HCT116 (cell line): ENCODE measurements around the gene GPANK1. TPM values are rescaled to one million over a fixed set of nuclear protein-coding genes. Genes with fewer than 3 reads are reported as not detected.

Experiments used
- ATAC-seq: fragments of 200-7000 bp; cut with Tn5 transposase; 2 replicates; pipeline ENCODE4 v1.9.1; 2020; ENCODE audit warnings: mild to moderate bottlenecking, moderate library complexity
- Bru-seq: library from RNA; stranded (reverse); fragments of 400-500 nt; gene quantifications from one replicate; lab custom pipeline; 2021; lab: Mats Ljungman, UMichigan
- BruChase-seq, 2 experiments: library from RNA; stranded (reverse); fragments of 400-500 nt; gene quantifications; one replicate each; lab custom pipeline; 2021; lab: Mats Ljungman, UMichigan
- BruUV-seq: library from RNA; stranded (reverse); fragments of 400-500 nt; replicated peaks from 2 replicates; lab custom pipeline; 2021; lab: Mats Ljungman, UMichigan
- CTCF ChIA-PET: fragments of 300-600 bp; sonication (Branson Sonifier 250); formaldehyde crosslinking; loops from one replicate; lab custom pipeline; 2021; ENCODE audit warnings: antibody characterized with exemption; lab: Charles Lee
- POLR2A ChIA-PET: fragments of 300-600, 350-600 bp; sonication (Branson Sonifier 250); formaldehyde crosslinking; loops from one replicate; lab custom pipeline; 2021; ENCODE audit warnings: antibody characterized with exemption; lab: Charles Lee
- RAD21 ChIA-PET, 2 experiments: fragments of 300-600 bp; sonication (Branson Sonifier 250); formaldehyde crosslinking; loops; one replicate each; lab custom pipeline; 2023; ENCODE audit warnings: low total read pairs in 2 of 2; ENCODE audit not compliant: uncharacterized antibody in 2 of 2, unreplicated experiment in 2 of 2, low non-redundant PET in 1 of 2; lab: Charles Lee
- DNase-seq: peaks from one replicate; pipeline ENCODE4 v3.0.0-alpha.2; 2010; ENCODE audit warnings: low read depth, low spot score
- H2AFZ ChIP-seq: fragments of 200-600 bp; shearing (Covaris generic), sonication (generic); 2 replicates; pipeline ENCODE4 v1.6.1; 2017; ENCODE audit warnings: low read depth, mixed run types, mixed read lengths, antibody characterized with exemption, low read length; ENCODE audit not compliant: poor library complexity, severe bottlenecking
- H3K27ac ChIP-seq: 2 replicates; pipeline ENCODE4 v1.5.1; 2012; ENCODE audit warnings: low read depth, low read length
- H3K27me3 ChIP-seq: fragments of 200-600 bp; sonication (generic); 2 replicates; pipeline ENCODE4 v1.6.1; 2016; ENCODE audit warnings: mixed run types, low read length, mixed read lengths; ENCODE audit not compliant: insufficient read depth
- H3K36me3 ChIP-seq, 2 experiments: fragments of 200-500 bp in 1 of 2; fragments of 200-600 bp in 1 of 2; sonication (Bioruptor generic) in 1 of 2; sonication (generic) in 1 of 2; 2 replicates each; pipeline versions ENCODE4 v1.5.1 to v1.6.1; 2014 to 2016; ENCODE audit warnings: low read length in 2 of 2, inconsistent platforms in 1 of 2, mixed read lengths in 1 of 2, mixed run types in 1 of 2; ENCODE audit not compliant: insufficient read depth in 2 of 2, control insufficient read depth in 1 of 2
- H3K4me1 ChIP-seq, 2 experiments: fragments of 200-600 bp in 1 of 2; sonication (generic) in 1 of 2; 2 replicates each; pipeline versions ENCODE4 v1.5.1 to v1.6.1; 2012 to 2017; ENCODE audit warnings: low read length in 2 of 2, inconsistent platforms in 1 of 2, mild to moderate bottlenecking in 1 of 2, mixed read lengths in 1 of 2, mixed run types in 1 of 2, moderate library complexity in 1 of 2; ENCODE audit not compliant: insufficient read depth in 2 of 2, control insufficient read depth in 1 of 2
- H3K4me2 ChIP-seq: fragments of 200-600 bp; sonication (generic); 2 replicates; pipeline ENCODE4 v1.6.1; 2017; ENCODE audit warnings: mixed run types, low read length, mixed read lengths
- H3K4me3 ChIP-seq, 2 experiments: fragments of 200-600 bp in 1 of 2; sonication (generic) in 1 of 2; replicated peaks in 1 of 2; 2 replicates each; pipeline ENCODE4 v1.5.1; 2011 to 2016; ENCODE audit warnings: low read length in 2 of 2, control low read depth in 1 of 2, low read depth in 1 of 2, mild to moderate bottlenecking in 1 of 2, mixed read lengths in 1 of 2, mixed run types in 1 of 2
- H3K79me2 ChIP-seq: fragments of 200-600 bp; sonication (generic); 2 replicates; pipeline ENCODE4 v1.6.1; 2017; ENCODE audit warnings: mild to moderate bottlenecking, mixed run types, low read length, moderate library complexity, mixed read lengths; ENCODE audit not compliant: insufficient read depth
- H3K9ac ChIP-seq: fragments of 200-600 bp; sonication (generic); 2 replicates; pipeline ENCODE4 v1.6.1; 2016; ENCODE audit warnings: low read length, mixed read lengths
- H3K9me2 ChIP-seq: fragments of 200-600 bp; sonication (generic), shearing (Covaris generic); 2 replicates; pipeline ENCODE4 v1.6.1; 2017; ENCODE audit warnings: mixed run types, mild to moderate bottlenecking, moderate library complexity; ENCODE audit not compliant: insufficient read depth
- H3K9me3 ChIP-seq, 2 experiments: fragments of 200-500 bp in 1 of 2; fragments of 200-600 bp in 1 of 2; sonication (Bioruptor generic) in 1 of 2; sonication (generic) in 1 of 2; 2 replicates each; pipeline ENCODE4 v1.6.1; 2014 to 2017; ENCODE audit warnings: low read length in 2 of 2, mixed read lengths in 2 of 2, inconsistent platforms in 1 of 2, low read depth in 1 of 2, mild to moderate bottlenecking in 1 of 2, mixed run types in 1 of 2, moderate library complexity in 1 of 2; ENCODE audit not compliant: control insufficient read depth in 1 of 2, insufficient read depth in 1 of 2
- H4K20me1 ChIP-seq: fragments of 200-600 bp; sonication (generic), shearing (Covaris generic); 2 replicates; pipeline ENCODE4 v1.6.1; 2017; ENCODE audit warnings: mixed run types, mild to moderate bottlenecking, moderate library complexity; ENCODE audit not compliant: insufficient read depth
- ATF3 ChIP-seq: IDR thresholded peaks from 2 replicates; pipeline ENCODE4 v1.6.1; 2012
- EGR1 ChIP-seq: IDR thresholded peaks from 2 replicates; pipeline ENCODE4 v1.6.1; 2012; ENCODE audit warnings: low read depth
- EZH2 ChIP-seq: fragments of 200-600 bp; sonication (generic); IDR thresholded peaks from 2 replicates; pipeline ENCODE4 v1.6.1; 2017; ENCODE audit warnings: antibody characterized with exemption, mixed run types
- FOSL1 ChIP-seq: IDR thresholded peaks from 2 replicates; pipeline ENCODE4 v1.6.1; 2012; ENCODE audit warnings: low read depth
- POLR2AphosphoS5 ChIP-seq: IDR thresholded peaks from 2 replicates; pipeline ENCODE4 v1.6.1; 2011; ENCODE audit warnings: mild to moderate bottlenecking, low read depth, low read length, moderate library complexity
- RAD21 ChIP-seq: IDR thresholded peaks from 2 replicates; pipeline ENCODE4 v1.6.1; 2012; ENCODE audit warnings: low read depth, mild to moderate bottlenecking
- SP1 ChIP-seq: IDR thresholded peaks from 2 replicates; pipeline ENCODE4 v1.6.1; 2012; ENCODE audit warnings: low read depth
- SRF ChIP-seq: IDR thresholded peaks from 2 replicates; pipeline ENCODE4 v1.6.1; 2012; ENCODE audit warnings: low read depth
- TCF7L2 ChIP-seq: IDR thresholded peaks from 2 replicates; pipeline ENCODE4 v1.7.0; 2011; ENCODE audit warnings: borderline replicate concordance, inconsistent platforms; ENCODE audit not compliant: insufficient read depth, insufficient read length; ENCODE audit errors: extremely low read depth
- YY1 ChIP-seq: IDR thresholded peaks from 2 replicates; pipeline ENCODE4 v1.6.1; 2011; ENCODE audit warnings: low read length, low read depth, moderate library complexity, mild to moderate bottlenecking; ENCODE audit not compliant: insufficient replicate concordance; ENCODE audit errors: extremely low read depth
- ZFX ChIP-seq: fragments of 450-650 bp; IDR thresholded peaks from 2 replicates; pipeline ENCODE4 v1.6.1; 2017
- intact Hi-C: fragments of 100-400 bp; cut with micrococcal nuclease; formaldehyde crosslinking; loops from 2 replicates; pipeline ENCODE4 v1.10.0; 2022
- long read RNA-seq: library from polyadenylated mRNA; unstranded; transcript quantifications from one replicate; pipeline ENCODE4 v2.0.0, GENCODE V29; 2021; ENCODE audit not compliant: unreplicated experiment
- polyA plus RNA-seq: library from polyadenylated mRNA; unstranded; fragments of >200 nt; gene quantifications from 2 replicates; pipeline ENCODE4 v1.2.1, GENCODE V29; 2012; ENCODE audit warnings: missing spikeins
- total RNA-seq: library from RNA; stranded (reverse); gene quantifications from one replicate; pipeline ENCODE4 v1.2.1, GENCODE V29; 2021; ENCODE audit not compliant: unreplicated experiment

The GPANK1 gene
- total RNA-seq (14.8 TPM), Bru-seq, nascent RNA (percentile 86 among the genes with signal in this experiment), BruChase-seq, experiment 1, labeled RNA remaining after a 6-hour chase (percentile 62 among the genes with signal in this experiment), BruChase-seq, experiment 2, labeled RNA remaining after a 2-hour chase (percentile 82 among the genes with signal in this experiment)
- 11.6 and 13.9 TPM in 2 replicates for polyA plus RNA-seq
- long read RNA-seq, transcript GPANK1-203 (3 exons, 1,910 nt) = major isoform, 5 of 26 reads
- long read RNA-seq, partial matches to known transcripts = 14 of 26 reads
- long read RNA-seq, other reads (novel, unspliced or antisense) = 2 of 26 reads

- Histone ChIP-seq H3K79me2 (peaks cover 58% of the 10 kb centered on the region), H3K4me1 (peaks cover 14 to 38% of the 10 kb centered on the region in 2 experiments; a peak in 3 of 4 replicates), H3K27me3 (no peaks in the 10 kb centered on the region), H3K27ac (peak within 1 kb of the TSS; percentile 90), H3K9me3 (no peaks in the 10 kb centered on the region), H3K4me2 (peak within 1 kb of the TSS; percentile 83), H4K20me1 (no peaks in the 10 kb centered on the region), H2AFZ (no peak within 1 kb of the TSS), H3K9me2 (no peaks in the 10 kb centered on the region), H3K36me3 (peaks cover 28 to 44% of the 10 kb centered on the region in 2 experiments), H3K4me3 (peak within 1 kb of the TSS; percentile 97 to 99), H3K9ac (peak within 1 kb of the TSS; percentile 90)
- DNase-seq (peak; percentile 93), ATAC-seq (peak; percentile 45)
- TF ChIP-seq POLR2AphosphoS5 (peak; percentile 61), TCF7L2 (peak; percentile 19), SRF (no peak), SP1 (no peak), EZH2 (no peak), YY1 (peak; percentile 97), ZFX (no peak), RAD21 (no peak), FOSL1 (no peak), ATF3 (no peak), EGR1 (no peak)
- RAD21 ChIA-PET = interaction anchor here in 1 of 2 experiments (0.6 kb wide), 1 partner anchor 118 kb away, joined by 3 read pairs; the partner anchor contains the start of gene ATP6V1G2
- POLR2A ChIA-PET = interaction anchor here (0.6 to 3.9 kb wide), 12 partner anchors 10 to 518 kb away, joined by 3 to 32 read pairs (median 4); partner anchors contain the start of genes ABHD16A, APOM, ATP6V1G2 and BAG6
- BruUV-seq = no TSS peak
- intact Hi-C loops = loop anchor here (1.0 to 5.0 kb wide), 5 partner anchors 72 to 263 kb away; partner anchors contain the start of genes ATP6V1G2, CLIC1, DDX39B and EHMT2
- CTCF ChIA-PET = interaction anchor here (0.9 to 1.1 kb wide), 2 partner anchors 67 to 73 kb away, joined by 4 read pairs; no protein-coding TSS in a partner anchor
These were observed at the start of gene GPANK1 for GRCh38 chr6:31664790-31665500. Gene GPANK1 (minus strand): TSS chr6:31664997. CDS start chr6:31664478, 519 bp downstream.
